ENCODE results near the gene GLIPR2. TPM values are rescaled to one million over a fixed set of nuclear protein-coding genes. Genes with fewer than 3 reads are reported as not detected.

Gene GLIPR2
- total and polyA plus RNA-seq, 2 donors (not counting 3 experiments of a cell fraction or from before 2014, with no cell fraction given): 22.0 to 42.4 TPM

DNA sequence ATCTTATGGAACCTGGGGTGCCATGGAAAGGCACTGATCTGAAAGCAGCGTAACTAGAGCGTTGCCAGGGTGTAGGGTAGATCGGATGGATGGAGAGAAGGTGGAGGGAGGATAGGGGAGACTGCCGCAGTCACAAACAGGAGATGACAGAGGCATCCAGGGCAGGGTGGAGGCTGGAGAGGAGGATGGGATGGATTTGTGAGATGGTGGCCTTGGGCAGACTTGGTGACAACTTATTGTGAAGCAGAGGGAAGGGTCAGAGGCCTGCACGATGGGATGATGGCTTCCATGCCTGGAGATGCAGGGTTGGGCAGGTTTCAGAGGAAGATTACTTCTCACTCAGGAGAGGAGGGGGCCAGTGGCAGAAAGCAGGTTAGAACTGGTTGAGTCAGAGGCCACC is 2.4 kb downstream of the GLIPR2 start:
- no peaks in the 10 kb centered on the region for H3K27me3 ChIP-seq (ENCODE audit: control insufficient read depth in 2 of 2, insufficient read depth in 2 of 2, low read length in 2 of 2)
- TF ChIP-seq, protein P1, sequence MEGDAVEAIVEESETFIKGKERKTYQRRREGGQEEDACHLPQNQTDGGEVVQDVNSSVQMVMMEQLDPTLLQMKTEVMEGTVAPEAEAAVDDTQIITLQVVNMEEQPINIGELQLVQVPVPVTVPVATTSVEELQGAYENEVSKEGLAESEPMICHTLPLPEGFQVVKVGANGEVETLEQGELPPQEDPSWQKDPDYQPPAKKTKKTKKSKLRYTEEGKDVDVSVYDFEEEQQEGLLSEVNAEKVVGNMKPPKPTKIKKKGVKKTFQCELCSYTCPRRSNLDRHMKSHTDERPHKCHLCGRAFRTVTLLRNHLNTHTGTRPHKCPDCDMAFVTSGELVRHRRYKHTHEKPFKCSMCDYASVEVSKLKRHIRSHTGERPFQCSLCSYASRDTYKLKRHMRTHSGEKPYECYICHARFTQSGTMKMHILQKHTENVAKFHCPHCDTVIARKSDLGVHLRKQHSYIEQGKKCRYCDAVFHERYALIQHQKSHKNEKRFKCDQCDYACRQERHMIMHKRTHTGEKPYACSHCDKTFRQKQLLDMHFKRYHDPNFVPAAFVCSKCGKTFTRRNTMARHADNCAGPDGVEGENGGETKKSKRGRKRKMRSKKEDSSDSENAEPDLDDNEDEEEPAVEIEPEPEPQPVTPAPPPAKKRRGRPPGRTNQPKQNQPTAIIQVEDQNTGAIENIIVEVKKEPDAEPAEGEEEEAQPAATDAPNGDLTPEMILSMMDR (IDR thresholded peaks at IDR 0.05; ENCODE audit: extremely low read depth in 1 of 2, insufficient read depth in 1 of 2, low read depth in 1 of 2, low read length in 2 of 2): no peak
- no peak for TF ChIP-seq FOS (IDR thresholded peaks at IDR 0.05; ENCODE audit: borderline replicate concordance, insufficient read depth, low read length)
- no peak for TF ChIP-seq EZH2 (IDR thresholded peaks at IDR 0.05; ENCODE audit: borderline replicate concordance, low read depth, low read length, severe bottlenecking)
- no peak for TF ChIP-seq MYC (IDR thresholded peaks at IDR 0.05; ENCODE audit: low read depth, low read length)
- TF ChIP-seq POLR2AphosphoS5 (IDR thresholded peaks at IDR 0.05; ENCODE audit: insufficient read depth, low read depth, low read length): no peak
- TF ChIP-seq, protein P2, sequence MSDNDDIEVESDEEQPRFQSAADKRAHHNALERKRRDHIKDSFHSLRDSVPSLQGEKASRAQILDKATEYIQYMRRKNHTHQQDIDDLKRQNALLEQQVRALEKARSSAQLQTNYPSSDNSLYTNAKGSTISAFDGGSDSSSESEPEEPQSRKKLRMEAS (IDR thresholded peaks at IDR 0.05; ENCODE audit: insufficient read depth, insufficient read length): no peak
- TF ChIP-seq JUN (IDR thresholded peaks at IDR 0.05; ENCODE audit: borderline replicate concordance, insufficient read depth, insufficient read length, low read depth): no peak
- TF ChIP-seq GATA2 (IDR thresholded peaks at IDR 0.05; ENCODE audit: insufficient read depth, insufficient read length, low read depth, low read length): no peak
- no peak for TF ChIP-seq POLR2A (IDR thresholded peaks at IDR 0.05; ENCODE audit: low read depth, low read length)
- ChIA-PET CTCF (interaction anchor here (1.3 to 8.0 kb wide), 3 partner anchors 20 to 50 kb away, joined by 3 to 76 read pairs (median 4); no protein-coding TSS in a partner anchor), POLR2A (no interaction called here)
- peaks cover 11% of the 10 kb centered on the region for H3K4me1 ChIP-seq (ENCODE audit: control insufficient read depth, extremely low read depth, insufficient read depth, low read length)
- FAIRE-seq (no peak), DNase-seq (ENCODE audit: low read depth, low spot score) (no peak)
- H3K27ac ChIP-seq (ENCODE audit: insufficient read depth, low read depth, low read length): no peak overlapping the region
- no peak overlapping the region for H3K4me2 ChIP-seq (ENCODE audit: insufficient read depth, low read length)
- BruUV-seq (replicated peaks): no TSS peak
- H3K79me2 ChIP-seq (ENCODE audit: control insufficient read depth, insufficient read depth, low read length): no peaks in the 10 kb centered on the region
- no peaks in the 10 kb centered on the region for H4K20me1 ChIP-seq (replicated peaks; ENCODE audit: control insufficient read depth, extremely low read depth, insufficient read depth, low read length)
- H3K36me3 ChIP-seq (ENCODE audit: control insufficient read depth in 2 of 2, extremely low read depth in 1 of 2, insufficient read depth in 2 of 2, low read length in 2 of 2): no peaks in the 10 kb centered on the region
- no peaks in the 10 kb centered on the region for H3K9me3 ChIP-seq (replicated peaks; ENCODE audit: control insufficient read depth, insufficient read depth, low read length)
- no peaks in the 10 kb centered on the region for H3K9me1 ChIP-seq (replicated peaks; ENCODE audit: control insufficient read depth, extremely low read depth, insufficient read depth, low read length)
- no peak overlapping the region for H3K4me3 ChIP-seq (replicated peaks in 1 of 3; ENCODE audit: insufficient read depth in 1 of 3, low read depth in 1 of 3, low read length in 3 of 3)
- dilution Hi-C loops (cut with MboI; ENCODE audit: extremely low pct_ligation_motif_present, low sequenced_read_pairs): no loop called here
- no peak overlapping the region for H3K9ac ChIP-seq (replicated peaks; ENCODE audit: extremely low read depth, insufficient read depth, low read length)
- no peak overlapping the region for H2AFZ ChIP-seq (ENCODE audit: low read depth, low read length)
- intact Hi-C loops (cut with micrococcal nuclease): no loop called here
